Esophagus muscularis mucosa (tissue), 3 donors: Measurements from ENCODE around the gene MPC1.

Source experiments
- CTCF ChIP-seq, 3 experiments: fragments of 200-600 bp in 2 of 3; fragments of 450-650 bp in 1 of 3; sonication (generic) in 2 of 3; IDR thresholded peaks; one replicate each; pipeline ENCODE4 v1.5.1; 2017 to 2019; ENCODE audit warnings: antibody characterized with exemption in 3 of 3, mild to moderate bottlenecking in 2 of 3, moderate library complexity in 1 of 3
- POLR2A ChIP-seq: fragments of 450-650 bp; IDR thresholded peaks from one replicate; pipeline ENCODE4 v1.6.1; 2017; ENCODE audit warnings: antibody characterized with exemption, moderate library complexity, mild to moderate bottlenecking, low read depth

- TF ChIP-seq CTCF (IDR thresholded peaks at IDR 0.05) (no peak), POLR2A (no peak)
Measured at GRCh38 chr6:166341464-166341863, 41.3 kb downstream of the MPC1 start.
